A549 (cell line): ENCODE results near the gene VMO1.

Experiments
- CBX8 ChIP-seq: fragments of 200-600 bp; sonication (generic); IDR thresholded peaks from 2 replicates; pipeline ENCODE4 v1.6.1; 2016
- CHD2 ChIP-seq: fragments of 150-350 bp; IDR thresholded peaks from 2 replicates; pipeline ENCODE4 v1.6.1; 2014; ENCODE audit warnings: low read length; ENCODE audit not compliant: partially characterized antibody
- CTCF ChIP-seq: fragments of >200 bp; sonication (Bioruptor Twin); formaldehyde crosslinking; IDR thresholded peaks from 3 replicates; pipeline ENCODE4 v1.5.1; 2016
- EP300 ChIP-seq, 2 experiments: fragments of >200 bp; sonication (Bioruptor Twin); formaldehyde crosslinking; IDR thresholded peaks; 2 replicates in 1 of 2; 3 replicates in 1 of 2; pipeline ENCODE4 v1.6.1; 2016 to 2017
- HDAC2 ChIP-seq: fragments of 200-600 bp; sonication (generic); IDR thresholded peaks from 2 replicates; pipeline ENCODE4 v1.6.1; 2016
- JUN ChIP-seq, 2 experiments: fragments of >200 bp; sonication (Bioruptor Twin); formaldehyde crosslinking; IDR thresholded peaks; 2 replicates in 1 of 2; 3 replicates in 1 of 2; pipeline ENCODE4 v1.6.1; 2016 to 2017
- POLR2A ChIP-seq: IDR thresholded peaks from 2 replicates; pipeline ENCODE4 v1.6.1; 2012; ENCODE audit warnings: mild to moderate bottlenecking, low read length
- POLR2AphosphoS2 ChIP-seq: conservative IDR thresholded peaks from 2 replicates; pipeline ENCODE4 v1.6.1; 2012; ENCODE audit warnings: low read length, improper control_type of control experiment, inconsistent platforms
- ZFP36 ChIP-seq: fragments of 450-650 bp; IDR thresholded peaks from 2 replicates; pipeline ENCODE4 v1.6.1; 2014; ENCODE audit warnings: borderline replicate concordance; ENCODE audit not compliant: partially characterized antibody

DNA sequence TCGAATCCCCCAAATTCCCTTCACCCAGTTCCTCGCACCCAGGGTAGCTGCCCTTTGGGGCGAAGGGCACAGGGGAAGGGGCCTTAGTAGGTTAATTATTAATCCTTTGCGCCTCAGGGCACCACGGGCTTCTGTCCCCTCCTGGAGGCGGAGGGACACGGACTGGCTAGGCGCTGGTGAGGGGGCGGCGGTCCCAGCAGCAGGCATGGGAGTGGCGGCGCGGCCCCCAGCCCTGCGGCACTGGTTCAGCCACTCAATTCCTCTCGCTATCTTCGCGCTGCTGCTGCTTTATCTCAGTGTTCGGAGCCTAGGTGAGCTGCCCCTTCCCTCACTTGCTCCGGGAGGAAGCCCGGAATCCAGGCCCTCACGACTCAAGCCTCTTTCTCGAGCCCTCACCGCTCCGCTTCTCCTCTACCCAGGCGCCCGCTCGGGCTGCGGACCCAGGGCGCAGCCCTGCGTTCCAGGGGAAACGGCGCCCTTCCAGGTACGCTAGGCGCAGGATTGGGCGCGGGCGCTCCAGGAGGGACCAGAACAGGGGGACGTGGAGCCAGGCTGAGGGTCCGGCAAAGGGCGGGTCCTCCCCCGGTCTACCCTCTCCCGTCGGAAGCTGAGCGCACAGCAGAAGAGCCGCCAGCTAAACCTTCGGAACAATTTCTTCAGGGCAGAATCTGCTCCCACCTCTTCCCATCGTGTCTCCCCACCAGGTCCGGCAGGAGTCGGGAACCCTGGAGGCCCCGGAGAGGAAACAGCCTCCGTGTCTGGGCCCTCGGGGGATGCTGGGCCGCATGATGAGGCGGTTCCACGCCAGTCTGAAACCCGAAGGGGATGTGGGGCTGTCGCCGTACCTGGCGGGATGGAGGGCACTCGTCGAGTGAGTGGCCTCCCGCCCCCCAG, 2.9 kb upstream of the VMO1 start, which contains the start of gene GLTPD2:
- TF ChIP-seq ZFP36 (no peak), POLR2A (no peak), CTCF (no peak), CBX8 (no peak), POLR2AphosphoS2 (no peak), EP300 (IDR thresholded peaks at IDR 0.05) (no peak), CHD2 (no peak), HDAC2 (no peak), JUN (IDR thresholded peaks at IDR 0.05) (no peak; a peak in 1 of 5 replicates)
